Suprapubic skin (tissue), 4 donors: ENCODE data around the gene PCDHB14.
"Not testable (repeated sequence)": the region's sequence is repeated elsewhere in the genome, so short reads cannot be mapped to it uniquely, and the experiment has no call there.

Source experiments
- EP300 ChIP-seq: sonication (generic); formaldehyde crosslinking; IDR thresholded peaks from one replicate; pipeline ENCODE4 v1.6.1; 2017; ENCODE audit warnings: antibody characterized with exemption
- POLR2AphosphoS5 ChIP-seq, 3 donors: sonication (generic); formaldehyde crosslinking; IDR thresholded peaks; one replicate each; pipeline ENCODE4 v1.6.1; 2017; ENCODE audit warnings: antibody characterized with exemption in 3 of 3

- not testable (repeated sequence) for TF ChIP-seq EP300; POLR2AphosphoS5 (IDR thresholded peaks at IDR 0.05)
These were observed 1.7 kb downstream of the PCDHB14 start for GRCh38 chr5:141224844-141225243.
